Measurements from ENCODE around the gene CHRNB1. TPM values are rescaled to one million over a fixed set of nuclear protein-coding genes. Genes with fewer than 3 reads are reported as not detected.

CHRNB1 gene
- total and polyA plus RNA-seq, 2 of the 8 experiments (the other 6 are each of a cell fraction or from before 2014, with no cell fraction given) = 14.1 to 28.2 TPM

DNA sequence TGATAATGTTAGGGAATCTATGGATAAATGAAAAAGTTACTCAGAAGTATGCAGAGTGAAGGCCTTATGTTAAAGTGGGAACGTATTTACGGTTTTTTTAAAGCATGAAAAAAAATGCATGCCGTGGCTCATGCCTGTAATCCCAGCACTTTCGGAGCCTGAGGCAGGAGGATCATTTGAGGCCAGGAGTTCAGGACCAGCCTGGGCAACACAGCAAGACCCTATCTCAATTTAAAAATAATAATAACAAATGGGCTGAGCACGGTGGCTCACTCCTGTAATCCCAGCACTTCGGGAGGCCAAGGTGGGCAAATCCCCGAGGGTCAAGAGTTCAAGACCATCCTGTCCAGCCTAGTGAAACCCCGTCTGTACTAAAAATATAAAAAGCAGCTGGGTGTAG lies 45.3 kb downstream of the CHRNB1 start:
- Histone ChIP-seq H3K27me3 (replicated peaks in 1 of 4; ENCODE audit: control insufficient read depth in 3 of 4, extremely low read depth in 1 of 4, insufficient read depth in 3 of 4, low read length in 3 of 4) (no peaks in the 10 kb centered on the region), H3K79me1 (ENCODE audit: low read depth, low read length) (peaks cover 25% of the 10 kb centered on the region), H3K79me2 (ENCODE audit: control insufficient read depth in 1 of 2, insufficient read depth in 2 of 2, low read length in 2 of 2) (peaks cover 60 to 98% of the 10 kb centered on the region in 2 experiments), H3K4me1 (replicated peaks in 1 of 4; ENCODE audit: control insufficient read depth in 3 of 4, insufficient read depth in 4 of 4, low read length in 3 of 4) (0 out of 7 replicates have a peak, but pooled peaks cover 0 to 4% (median 1%) of the 10 kb centered on the region in 4 experiments), H4K5ac (ENCODE audit: insufficient read length, low read depth, low read length) (no peak overlapping the region), H3K27ac (ENCODE audit: low read depth, low read length) (no peak overlapping the region), H4K20me1 (replicated peaks in 1 of 2; ENCODE audit: control insufficient read depth in 1 of 2, insufficient read depth in 2 of 2, low read length in 2 of 2) (peaks cover 29 to 42% of the 10 kb centered on the region in 2 experiments), H2AFZ (ENCODE audit: low read length) (no peak overlapping the region), H4K8ac (ENCODE audit: extremely low read depth, insufficient read depth, low read length) (no peak overlapping the region), H4K91ac (replicated peaks; ENCODE audit: insufficient read length, low read length) (no peak overlapping the region), H3K4me3 (ENCODE audit: extremely low read depth in 1 of 4, insufficient read depth in 2 of 4, low read depth in 3 of 4, low read length in 4 of 4) (no peak overlapping the region), H2BK20ac (ENCODE audit: low read length) (no peak overlapping the region), H3K23me2 (ENCODE audit: low read depth, low read length) (0 out of 2 replicates have a peak, but pooled peaks cover 2% of the 10 kb centered on the region), H2BK15ac (ENCODE audit: low read length) (no peak overlapping the region), H3K56ac (replicated peaks; ENCODE audit: insufficient read length, low read depth, low read length) (no peak overlapping the region), H3K9ac (replicated peaks in 1 of 4; ENCODE audit: extremely low read depth in 1 of 4, low read depth in 3 of 4, low read length in 3 of 4) (no peak overlapping the region), H2BK5ac (ENCODE audit: low read depth, low read length) (no peak overlapping the region), H3K4ac (replicated peaks; ENCODE audit: insufficient read length, low read depth, low read length) (no peak overlapping the region), H3K9me3 (ENCODE audit: insufficient read depth in 2 of 2, low read depth in 1 of 2, low read length in 1 of 2) (no peaks in the 10 kb centered on the region), H2BK120ac (replicated peaks; ENCODE audit: low read depth, low read length) (no peak overlapping the region), H2BK12ac (ENCODE audit: low read depth, low read length) (no peak overlapping the region), H3K23ac (ENCODE audit: insufficient read length) (no peak overlapping the region), H3K4me2 (ENCODE audit: insufficient read depth in 1 of 2, low read depth in 2 of 2, low read length in 2 of 2) (no peak overlapping the region), H3K18ac (ENCODE audit: extremely low read depth, low read length) (no peak overlapping the region), H3K14ac (ENCODE audit: insufficient read length) (no peak overlapping the region), H3K36me3 (ENCODE audit: control insufficient read depth in 2 of 4, insufficient read depth in 4 of 4, low read length in 3 of 4) (peaks cover 0 to 7% (median 0%) of the 10 kb centered on the region in 4 experiments; a peak in 1 of 8 replicates), H2AK5ac (ENCODE audit: low read depth, low read length) (no peak overlapping the region)
- FAIRE-seq = no peak
- no peak for DNase-seq (ENCODE audit: low read depth in 1 of 2, low spot score in 2 of 2)
- 81% methylated on average over 8 of the region's 8 CpGs; no CpG with 5 or more reads in 1 of the 2 experiments for WGBS, 2 experiments (ENCODE audit: extremely low coverage in 1 of 2, insufficient coverage in 1 of 2, insufficient read length in 1 of 2, insufficient replicate concordance in 2 of 2, low coverage in 1 of 2, low lambda C conversion rate in 2 of 2, missing lambda C conversion rate in 1 of 2)
- POLR2A ChIA-PET (ENCODE audit: partially characterized antibody) = interaction anchor here (1.0 to 1.4 kb wide), 6 partner anchors 14 to 110 kb away, joined by 3 to 5 read pairs (median 3); partner anchors contain the start of gene SPEM1
- CTCF ChIA-PET (ENCODE audit: partially characterized antibody) = interaction anchor here (0.9 to 5.8 kb wide), 4 partner anchors 13 to 54 kb away, joined by 4 to 29 read pairs (median 8); no protein-coding TSS in a partner anchor
- TF ChIP-seq SUZ12 (IDR thresholded peaks at IDR 0.05; ENCODE audit: low read length) (no peak), TCF12 (IDR thresholded peaks at IDR 0.05; ENCODE audit: low read depth, low read length) (no peak), CREB1 (IDR thresholded peaks at IDR 0.05) (no peak), CBX8 (IDR thresholded peaks at IDR 0.05; ENCODE audit: borderline replicate concordance, low read depth, low read length) (no peak), CEBPB (IDR thresholded peaks at IDR 0.05; ENCODE audit: low read depth, low read length) (no peak), HDAC6 (IDR thresholded peaks at IDR 0.05; ENCODE audit: low read depth, low read length) (no peak), SAP30 (IDR thresholded peaks at IDR 0.05; ENCODE audit: insufficient read depth, insufficient replicate concordance, low read length) (no peak), RNF2 (IDR thresholded peaks at IDR 0.05; ENCODE audit: borderline replicate concordance, low read depth, low read length, missing control alignments, poor library complexity, severe bottlenecking) (no peak), TEAD4 (IDR thresholded peaks at IDR 0.05; ENCODE audit: low read depth, low read length) (no peak), CHD2 (IDR thresholded peaks at IDR 0.05; ENCODE audit: low read length) (no peak), TAF1 (IDR thresholded peaks at IDR 0.05; ENCODE audit: low read depth, low read length) (no peak), FOSL1 (IDR thresholded peaks at IDR 0.05; ENCODE audit: insufficient read depth, low read depth, low read length) (no peak), JUND (IDR thresholded peaks at IDR 0.05; ENCODE audit: low read length) (no peak), ASH2L (IDR thresholded peaks at IDR 0.05; ENCODE audit: low read length) (no peak), KDM1A (IDR thresholded peaks at IDR 0.05; ENCODE audit: borderline replicate concordance, low read length) (no peak)
